GM12874 (cell line): ENCODE results near the gene FAM24A.

Experiments used
- TF ChIP-seq, protein P1 (sequence below): IDR thresholded peaks from 2 replicates; pipeline ENCODE4 v1.5.1; 2011; ENCODE audit warnings: low read depth, mild to moderate bottlenecking, control low read depth, low read length, moderate library complexity; ENCODE audit not compliant: insufficient read depth

Gene FAM24A, protein sequence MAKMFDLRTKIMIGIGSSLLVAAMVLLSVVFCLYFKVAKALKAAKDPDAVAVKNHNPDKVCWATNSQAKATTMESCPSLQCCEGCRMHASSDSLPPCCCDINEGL

DNA sequence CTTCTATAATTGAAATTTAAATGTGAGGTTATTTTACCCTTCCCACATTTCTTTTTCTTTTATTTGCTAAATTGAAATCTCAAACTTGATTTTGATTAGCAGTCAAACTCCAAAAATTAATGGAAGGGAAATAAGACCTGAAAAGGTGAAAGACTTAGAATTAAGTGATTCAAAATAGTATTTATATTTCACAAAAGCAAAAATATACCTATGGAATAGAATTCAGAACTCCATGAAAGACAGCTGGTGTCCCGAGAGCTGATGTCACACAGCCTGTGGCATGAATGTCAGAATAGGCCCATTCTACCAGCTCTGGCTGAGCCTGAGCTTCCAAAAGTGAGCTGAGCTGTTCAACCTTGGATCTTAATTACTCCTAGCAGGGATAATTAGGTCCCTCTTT is at the start of gene FAM24A:
TSS of gene FAM24A (plus strand) at position 301 of the 400 bp plus-strand sequence. CDS start 1,025 bp downstream, outside the sequence.
- TF ChIP-seq, protein P1, sequence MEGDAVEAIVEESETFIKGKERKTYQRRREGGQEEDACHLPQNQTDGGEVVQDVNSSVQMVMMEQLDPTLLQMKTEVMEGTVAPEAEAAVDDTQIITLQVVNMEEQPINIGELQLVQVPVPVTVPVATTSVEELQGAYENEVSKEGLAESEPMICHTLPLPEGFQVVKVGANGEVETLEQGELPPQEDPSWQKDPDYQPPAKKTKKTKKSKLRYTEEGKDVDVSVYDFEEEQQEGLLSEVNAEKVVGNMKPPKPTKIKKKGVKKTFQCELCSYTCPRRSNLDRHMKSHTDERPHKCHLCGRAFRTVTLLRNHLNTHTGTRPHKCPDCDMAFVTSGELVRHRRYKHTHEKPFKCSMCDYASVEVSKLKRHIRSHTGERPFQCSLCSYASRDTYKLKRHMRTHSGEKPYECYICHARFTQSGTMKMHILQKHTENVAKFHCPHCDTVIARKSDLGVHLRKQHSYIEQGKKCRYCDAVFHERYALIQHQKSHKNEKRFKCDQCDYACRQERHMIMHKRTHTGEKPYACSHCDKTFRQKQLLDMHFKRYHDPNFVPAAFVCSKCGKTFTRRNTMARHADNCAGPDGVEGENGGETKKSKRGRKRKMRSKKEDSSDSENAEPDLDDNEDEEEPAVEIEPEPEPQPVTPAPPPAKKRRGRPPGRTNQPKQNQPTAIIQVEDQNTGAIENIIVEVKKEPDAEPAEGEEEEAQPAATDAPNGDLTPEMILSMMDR = no peak

DNA sequence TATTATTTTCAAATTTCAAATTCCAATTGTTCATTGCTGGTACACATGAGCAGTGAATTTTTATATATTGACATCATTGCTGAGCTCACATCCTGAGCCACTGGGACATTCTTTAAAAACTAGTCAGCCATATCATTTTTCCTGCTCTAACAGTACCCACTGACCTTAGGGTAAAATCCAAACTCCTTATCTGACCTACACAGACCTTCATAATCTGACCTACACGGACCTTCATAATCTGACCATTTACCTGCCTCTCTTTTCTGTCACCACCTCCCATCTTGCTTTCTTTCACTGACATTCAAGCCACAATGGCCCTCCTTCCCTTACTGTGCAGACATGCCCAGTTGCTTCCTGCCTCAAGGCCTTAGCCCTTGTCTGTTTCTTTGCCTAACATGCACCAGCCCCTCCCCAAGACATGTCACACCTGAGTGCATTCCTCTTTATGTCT is 48.7 kb upstream of the FAM24A start:
- TF ChIP-seq, protein P1 = no peak

DNA sequence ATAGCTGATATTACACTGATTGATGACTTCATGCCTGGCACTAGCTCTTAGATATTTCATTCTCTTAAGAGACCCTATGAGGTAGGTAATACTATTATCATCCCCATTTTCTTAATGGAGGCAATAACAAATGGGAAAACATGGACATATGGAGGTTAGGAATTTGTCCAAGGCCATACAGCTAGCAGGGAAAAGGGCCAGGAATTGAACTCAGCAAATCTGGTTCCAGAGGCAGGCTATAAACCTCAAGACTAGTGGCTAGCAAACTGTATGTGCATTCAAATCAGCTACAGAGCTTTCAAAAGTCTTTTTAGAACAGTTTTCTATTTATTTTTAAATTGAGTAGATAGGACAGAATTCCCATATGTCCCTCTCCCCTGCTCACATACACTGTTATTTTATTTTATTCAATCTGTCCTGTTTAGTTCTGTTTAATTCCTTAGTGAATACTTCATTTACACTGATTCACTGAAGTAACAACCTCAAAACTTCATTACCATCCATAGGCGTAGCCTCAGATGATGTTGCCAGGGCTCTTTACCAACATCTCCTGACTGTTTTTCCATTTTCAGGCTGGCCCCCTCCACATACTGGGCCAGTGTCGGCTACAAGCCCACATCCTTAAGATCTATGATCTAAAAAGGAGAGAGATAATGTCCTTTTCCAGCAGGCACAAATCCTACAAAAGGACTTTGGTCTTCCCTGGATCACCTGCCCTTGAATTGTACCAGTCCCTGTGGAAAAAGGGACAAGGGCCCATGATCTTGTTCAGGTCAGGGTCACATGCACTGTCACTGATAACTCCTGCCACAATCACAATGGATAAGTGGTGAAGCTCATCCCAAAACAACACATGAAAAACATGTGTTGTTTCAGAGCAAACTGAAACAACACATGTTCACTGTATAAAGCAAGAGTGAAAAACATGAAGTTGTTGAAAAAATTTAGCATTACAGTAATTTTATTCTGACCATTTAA is 46.9 kb upstream of the FAM24A start:
- TF ChIP-seq, protein P1 = no peak

DNA sequence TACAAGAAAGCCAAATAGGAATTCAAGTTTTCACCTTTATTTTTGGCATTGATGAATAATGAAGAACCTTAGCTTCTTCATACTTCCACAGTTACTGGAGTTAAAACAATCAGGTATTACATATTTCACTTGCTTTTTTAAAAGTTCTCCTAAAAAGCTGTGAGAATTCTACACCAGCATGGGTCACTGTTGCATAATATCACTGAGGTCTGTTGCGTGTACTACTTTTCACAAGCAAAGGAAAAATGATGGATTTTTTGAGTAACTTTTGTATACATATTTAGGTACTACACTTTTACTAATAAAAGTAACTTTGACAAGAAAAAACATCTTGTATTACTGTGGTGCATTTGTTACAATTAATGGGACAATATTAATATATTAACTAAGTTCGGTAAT is 46.2 kb upstream of the FAM24A start:
- TF ChIP-seq, protein P1 = no peak

DNA sequence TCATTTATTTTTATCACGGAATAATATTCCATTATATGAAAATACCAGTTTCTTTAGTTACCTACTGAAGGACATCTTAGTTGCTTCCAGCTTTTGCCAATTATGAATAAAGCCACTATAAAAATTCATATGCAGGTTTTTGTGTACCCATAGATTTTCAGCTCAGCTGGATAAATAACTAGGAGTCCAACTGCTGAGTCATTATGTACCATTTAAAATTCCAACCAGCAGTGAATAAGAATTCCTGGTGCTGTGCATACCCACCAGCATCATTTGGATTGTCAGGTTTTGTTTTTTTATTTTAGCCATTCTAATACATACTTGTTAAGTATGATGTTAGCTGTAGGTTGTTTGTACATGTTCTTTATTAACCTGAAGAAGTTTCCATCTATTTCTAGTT is 45.5 kb upstream of the FAM24A start:
- TF ChIP-seq, protein P1 = no peak

DNA sequence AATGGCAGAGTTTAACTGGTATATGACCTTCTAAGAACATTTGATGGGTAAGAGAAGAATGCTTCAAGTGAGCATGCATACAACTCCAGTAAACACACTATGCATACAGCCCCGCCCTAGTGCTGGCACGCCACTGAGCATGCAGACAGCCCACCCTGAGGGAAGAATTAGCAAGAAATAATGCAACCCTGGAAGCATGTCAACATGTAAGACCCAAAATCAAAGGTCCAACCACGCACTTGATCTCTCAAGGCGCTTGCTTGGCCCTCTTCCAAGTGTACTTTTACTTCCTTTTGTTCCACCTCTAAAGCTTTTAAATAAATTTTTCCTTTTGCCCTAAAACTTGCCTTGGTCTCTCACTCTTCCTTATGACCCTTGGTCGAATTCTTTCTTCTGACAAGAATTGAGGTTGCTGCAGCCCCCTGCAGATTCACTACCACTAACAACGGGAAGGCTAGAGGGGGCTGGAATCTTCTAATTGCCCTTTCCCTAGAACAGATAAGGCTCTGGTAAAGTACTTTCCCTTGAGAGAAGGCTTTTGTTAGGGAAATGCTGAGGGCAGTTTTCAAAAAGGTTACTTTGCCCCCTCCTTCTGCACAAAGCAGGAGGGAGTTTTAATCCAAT is 34.5 kb upstream of the FAM24A start:
- TF ChIP-seq, protein P1 = no peak

DNA sequence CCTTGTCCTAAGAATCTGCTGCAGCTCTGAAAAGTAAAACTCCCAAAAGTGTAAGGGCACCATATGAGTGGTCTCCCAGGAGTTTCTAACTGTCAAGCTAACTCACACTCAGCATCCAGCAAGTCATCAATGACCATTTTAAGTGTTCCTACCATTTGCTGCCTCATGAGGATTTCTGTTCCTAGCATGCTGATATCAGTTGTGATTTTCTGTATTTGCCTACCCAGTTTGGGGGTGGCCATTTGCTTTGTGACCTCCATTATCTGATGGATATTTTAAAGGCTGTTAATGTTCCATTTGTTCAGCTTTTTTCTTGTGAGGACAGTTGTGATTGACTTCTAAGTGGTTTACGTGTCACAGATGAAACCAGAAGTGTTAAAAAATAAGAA is 33.9 kb upstream of the FAM24A start:
- TF ChIP-seq, protein P1 = no peak
